SK-N-SH treated with all-trans-retinoic acid at 6 μM for 48 hours (cell line): Measurements from ENCODE around the gene MED4.

Experiments used
- ATAC-seq: fragments of 200-7000 bp; cut with Tn5 transposase; 3 replicates; pipeline ENCODE4 v1.9.1; 2020; ENCODE audit warnings: mild to moderate bottlenecking, moderate library complexity
- ARNTL ChIP-seq: fragments of 450-650 bp; formaldehyde crosslinking; IDR thresholded peaks from 2 replicates; pipeline ENCODE4 v1.5.0; 2020; ENCODE audit warnings: low read depth, mild to moderate bottlenecking, moderate library complexity, borderline replicate concordance
- CREB5 ChIP-seq: fragments of 250-450 bp; sonication (Bioruptor Pico); IDR thresholded peaks from 2 replicates; pipeline ENCODE4 v1.5.1; 2020; ENCODE audit warnings: low read depth, mild to moderate bottlenecking, moderate library complexity
- CSDC2 ChIP-seq: fragments of 250-450 bp; sonication (Bioruptor Pico); IDR thresholded peaks from 2 replicates; pipeline ENCODE4 v1.5.0; 2020; ENCODE audit warnings: mild to moderate bottlenecking, moderate library complexity
- ESRRG ChIP-seq: fragments of 250-450 bp; sonication (Bioruptor Pico); IDR thresholded peaks from 2 replicates; pipeline ENCODE4 v1.6.1; 2021; ENCODE audit warnings: mild to moderate bottlenecking
- ISL1 ChIP-seq: fragments of 250-450 bp; sonication (Bioruptor Pico); IDR thresholded peaks from 2 replicates; pipeline ENCODE4 v2.1.2; 2022; ENCODE audit warnings: mild to moderate bottlenecking, moderate library complexity
- PATZ1 ChIP-seq: fragments of 250-450 bp; sonication (Bioruptor Pico); IDR thresholded peaks from 2 replicates; pipeline ENCODE4 v1.8.0; 2020; ENCODE audit warnings: mild to moderate bottlenecking, moderate library complexity, borderline replicate concordance
- RARB ChIP-seq: fragments of 250-450 bp; sonication (Bioruptor Pico); IDR thresholded peaks from 2 replicates; pipeline ENCODE4 v1.8.0; 2021; ENCODE audit warnings: mild to moderate bottlenecking, moderate library complexity
- SNAI2 ChIP-seq: fragments of 250-450 bp; sonication (Bioruptor Pico); IDR thresholded peaks from 2 replicates; pipeline ENCODE4 v1.5.0; 2020; ENCODE audit warnings: mild to moderate bottlenecking, moderate library complexity
- TCF4 ChIP-seq: fragments of 250-450 bp; sonication (Bioruptor Pico); IDR thresholded peaks from 2 replicates; pipeline ENCODE4 v1.8.0; 2021; ENCODE audit warnings: mild to moderate bottlenecking, moderate library complexity, borderline replicate concordance
- TSHZ2 ChIP-seq: fragments of 250-450 bp; sonication (Bioruptor Pico); IDR thresholded peaks from 2 replicates; pipeline ENCODE4 v1.5.0; 2020; ENCODE audit warnings: mild to moderate bottlenecking, moderate library complexity
- ZC3H10 ChIP-seq: fragments of 250-450 bp; sonication (Bioruptor Pico); IDR thresholded peaks from 2 replicates; pipeline ENCODE4 v1.5.1; 2021; ENCODE audit warnings: mild to moderate bottlenecking, moderate library complexity
- ZFP3 ChIP-seq: fragments of 250-450 bp; sonication (Bioruptor Pico); IDR thresholded peaks from 2 replicates; pipeline ENCODE4 v1.5.0; 2020; ENCODE audit warnings: mild to moderate bottlenecking, moderate library complexity
- ZNF565 ChIP-seq: fragments of 450-650 bp; formaldehyde crosslinking; conservative IDR thresholded peaks from 2 replicates; pipeline ENCODE4 v1.5.0; 2020; ENCODE audit warnings: low read depth, mild to moderate bottlenecking, moderate library complexity
- ZNF70 ChIP-seq: fragments of 450-650 bp; formaldehyde crosslinking; IDR thresholded peaks from 2 replicates; pipeline ENCODE4 v1.5.0; 2020; ENCODE audit warnings: mild to moderate bottlenecking, moderate library complexity
- ZNF8 ChIP-seq: fragments of 450-650 bp; formaldehyde crosslinking; IDR thresholded peaks from 2 replicates; pipeline ENCODE4 v1.5.0; 2020; ENCODE audit warnings: mild to moderate bottlenecking, moderate library complexity
- TF ChIP-seq, protein P1 (sequence below): fragments of 250-450 bp; sonication (Bioruptor Pico); IDR thresholded peaks from 2 replicates; pipeline ENCODE4 v1.8.0; 2021; ENCODE audit warnings: low read depth, mild to moderate bottlenecking, moderate library complexity, borderline replicate concordance

MED4 gene

DNA sequence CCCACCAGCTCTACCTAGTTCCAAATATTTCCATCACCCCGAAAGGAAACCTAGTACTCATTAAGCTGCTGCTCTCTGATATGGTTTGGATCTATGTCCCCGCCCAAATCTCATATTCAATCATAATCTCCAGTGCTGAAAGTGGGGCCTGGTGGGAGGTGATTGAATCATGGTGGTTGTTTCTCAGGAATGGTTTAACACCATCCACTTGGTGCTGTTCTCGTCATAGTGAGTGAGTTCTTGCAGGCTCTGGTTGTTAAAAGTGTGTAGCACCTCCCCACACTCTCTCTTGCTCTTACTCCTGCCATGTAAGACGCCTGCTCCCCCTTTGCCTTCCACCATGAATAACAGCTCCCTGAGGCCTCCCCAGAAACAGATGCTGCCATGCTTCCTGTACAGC, 43.4 kb upstream of the MED4 start:
- no peak for ATAC-seq
- no peak for TF ChIP-seq TSHZ2
- no peak for TF ChIP-seq TCF4 (CRISPR knock-in tag)
- TF ChIP-seq CSDC2 (CRISPR knock-in tag): no peak
- no peak for TF ChIP-seq ZNF565
- TF ChIP-seq CREB5 (CRISPR knock-in tag): no peak
- no peak for TF ChIP-seq ZFP3 (CRISPR knock-in tag)
- no peak for TF ChIP-seq ISL1 (CRISPR knock-in tag)
- no peak for TF ChIP-seq ARNTL (CRISPR knock-in tag)
- no peak for TF ChIP-seq PATZ1 (CRISPR knock-in tag)

DNA sequence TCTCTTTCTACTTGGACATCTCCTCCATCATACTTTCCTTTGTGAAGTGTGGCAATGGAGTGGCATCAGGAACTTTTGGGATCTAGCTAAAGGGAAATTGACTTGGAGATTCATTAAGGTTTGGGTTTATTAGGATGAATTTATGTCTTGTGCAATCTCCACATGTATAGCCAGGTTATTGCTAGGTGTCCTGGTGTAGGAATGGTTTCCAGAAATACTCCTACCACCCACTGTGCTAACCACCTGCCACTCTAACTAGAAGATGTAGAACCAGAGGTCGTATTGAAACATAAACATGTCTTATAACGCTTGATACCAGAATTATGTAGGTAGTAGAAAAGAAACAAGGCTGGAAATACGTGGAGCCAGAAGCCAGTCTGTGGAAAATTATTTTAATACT, 38.1 kb upstream of the MED4 start:
- no peak for ATAC-seq
- TF ChIP-seq ZNF70 (CRISPR knock-in tag) (no peak), ARNTL (CRISPR knock-in tag) (no peak), SNAI2 (CRISPR knock-in tag) (no peak), ESRRG (CRISPR knock-in tag) (no peak), RARB (CRISPR knock-in tag) (no peak), ZC3H10 (no peak), CSDC2 (CRISPR knock-in tag) (no peak), CREB5 (CRISPR knock-in tag) (no peak), PATZ1 (CRISPR knock-in tag) (no peak), TSHZ2 (no peak), ZNF8 (CRISPR knock-in tag) (no peak)
- TF ChIP-seq, protein P1, sequence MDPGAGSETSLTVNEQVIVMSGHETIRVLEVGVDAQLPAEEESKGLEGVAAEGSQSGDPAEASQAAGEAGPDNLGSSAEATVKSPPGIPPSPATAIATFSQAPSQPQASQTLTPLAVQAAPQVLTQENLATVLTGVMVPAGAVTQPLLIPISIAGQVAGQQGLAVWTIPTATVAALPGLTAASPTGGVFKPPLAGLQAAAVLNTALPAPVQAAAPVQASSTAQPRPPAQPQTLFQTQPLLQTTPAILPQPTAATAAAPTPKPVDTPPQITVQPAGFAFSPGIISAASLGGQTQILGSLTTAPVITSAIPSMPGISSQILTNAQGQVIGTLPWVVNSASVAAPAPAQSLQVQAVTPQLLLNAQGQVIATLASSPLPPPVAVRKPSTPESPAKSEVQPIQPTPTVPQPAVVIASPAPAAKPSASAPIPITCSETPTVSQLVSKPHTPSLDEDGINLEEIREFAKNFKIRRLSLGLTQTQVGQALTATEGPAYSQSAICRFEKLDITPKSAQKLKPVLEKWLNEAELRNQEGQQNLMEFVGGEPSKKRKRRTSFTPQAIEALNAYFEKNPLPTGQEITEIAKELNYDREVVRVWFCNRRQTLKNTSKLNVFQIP (CRISPR knock-in tag): no peak
